ENCODE data around the gene NOC4L. TPM values are rescaled to one million over a fixed set of nuclear protein-coding genes. Genes with fewer than 3 reads are reported as not detected.

Gene NOC4L
- total RNA-seq, 1 donor from 2014 or later, result 17.8 TPM

- no peak for TF ChIP-seq CTCF (IDR thresholded peaks at IDR 0.05; ENCODE audit: partially characterized antibody, unreplicated experiment)
- Mint-ChIP-seq H3K36me3 (ENCODE audit: unreplicated experiment) (peaks cover 17% of the 10 kb centered on the region), H3K27me3 (ENCODE audit: unreplicated experiment) (peaks cover 15% of the 10 kb centered on the region), H3K4me3 (ENCODE audit: unreplicated experiment) (no peak overlapping the region), H3K27ac (ENCODE audit: unreplicated experiment) (peak overlapping the region; percentile 38), H3K4me1 (ENCODE audit: low read depth, unreplicated experiment) (peaks cover 15% of the 10 kb centered on the region), H3K9me3 (ENCODE audit: unreplicated experiment) (peaks cover 18% of the 10 kb centered on the region)
- DNase-seq, result no peak
Measured at GRCh38 chr12:132182711-132183365, 38.6 kb downstream of the NOC4L start.

GRCh38 chr12:132185705-132186104 lies 41.4 kb downstream of the NOC4L start:
- DNase-seq, result no peak
- H3K27ac Mint-ChIP-seq (ENCODE audit: unreplicated experiment), result no peak overlapping the region
- peaks cover 14% of the 10 kb centered on the region for H3K27me3 Mint-ChIP-seq (ENCODE audit: unreplicated experiment)
- peaks cover 17% of the 10 kb centered on the region for H3K36me3 Mint-ChIP-seq (ENCODE audit: unreplicated experiment)
- no peak for TF ChIP-seq CTCF (IDR thresholded peaks at IDR 0.05; ENCODE audit: partially characterized antibody, unreplicated experiment)
- no peak overlapping the region for H3K4me3 Mint-ChIP-seq (ENCODE audit: unreplicated experiment)
- H3K9me3 Mint-ChIP-seq (ENCODE audit: unreplicated experiment), result peaks cover 15% of the 10 kb centered on the region
- H3K4me1 Mint-ChIP-seq (ENCODE audit: low read depth, unreplicated experiment), result peaks cover 6% of the 10 kb centered on the region

GRCh38 chr12:132186208-132186856 lies 42.1 kb downstream of the NOC4L start:
- no peak overlapping the region for H3K4me3 Mint-ChIP-seq (ENCODE audit: unreplicated experiment)
- no peak overlapping the region for H3K27ac Mint-ChIP-seq (ENCODE audit: unreplicated experiment)
- peaks cover 17% of the 10 kb centered on the region for H3K36me3 Mint-ChIP-seq (ENCODE audit: unreplicated experiment)
- peaks cover 9% of the 10 kb centered on the region for H3K27me3 Mint-ChIP-seq (ENCODE audit: unreplicated experiment)
- peaks cover 1% of the 10 kb centered on the region for H3K4me1 Mint-ChIP-seq (ENCODE audit: low read depth, unreplicated experiment)
- DNase-seq, result no peak
- H3K9me3 Mint-ChIP-seq (ENCODE audit: unreplicated experiment), result peaks cover 15% of the 10 kb centered on the region
- TF ChIP-seq CTCF (IDR thresholded peaks at IDR 0.05; ENCODE audit: partially characterized antibody, unreplicated experiment), result no peak

- TF ChIP-seq CTCF (IDR thresholded peaks at IDR 0.05; ENCODE audit: partially characterized antibody, unreplicated experiment), result no peak
- Mint-ChIP-seq H3K27ac (ENCODE audit: unreplicated experiment) (no peak overlapping the region), H3K36me3 (ENCODE audit: unreplicated experiment) (peaks cover 17% of the 10 kb centered on the region), H3K4me3 (ENCODE audit: unreplicated experiment) (no peak overlapping the region), H3K4me1 (ENCODE audit: low read depth, unreplicated experiment) (no peaks in the 10 kb centered on the region), H3K9me3 (ENCODE audit: unreplicated experiment) (peaks cover 15% of the 10 kb centered on the region), H3K27me3 (ENCODE audit: unreplicated experiment) (peaks cover 8% of the 10 kb centered on the region)
- DNase-seq, result no peak
Measured at GRCh38 chr12:132186857-132187620, 42.8 kb downstream of the NOC4L start.
